IMR-90 (cell line): ENCODE data around the gene PIEZO1.

Experiments used
- BHLHE40 ChIP-seq: fragments of 150-350 bp; IDR thresholded peaks from 2 replicates; pipeline ENCODE4 v1.6.1; 2016; ENCODE audit warnings: mild to moderate bottlenecking, low read depth, low read length
- MAFK ChIP-seq: IDR thresholded peaks from 2 replicates; pipeline ENCODE4 v1.6.1; 2012; ENCODE audit warnings: low read depth, low read length, improper control_type of control experiment
- POLR2A ChIP-seq: IDR thresholded peaks from 2 replicates; pipeline ENCODE4 v1.6.1; 2012; ENCODE audit warnings: mild to moderate bottlenecking, low read depth, low read length
- RAD21 ChIP-seq: IDR thresholded peaks from 2 replicates; pipeline ENCODE4 v1.6.1; 2012; ENCODE audit warnings: low read length, improper control_type of control experiment
- RCOR1 ChIP-seq: IDR thresholded peaks from 2 replicates; pipeline ENCODE4 v1.6.1; 2012; ENCODE audit warnings: mild to moderate bottlenecking, low read length, improper control_type of control experiment; ENCODE audit not compliant: insufficient replicate concordance
- RFX5 ChIP-seq: IDR thresholded peaks from 2 replicates; pipeline ENCODE4 v1.8.0; 2012; ENCODE audit warnings: low read depth, mild to moderate bottlenecking, low read length, moderate library complexity
- SMC3 ChIP-seq: fragments of 150-350 bp; IDR thresholded peaks from 2 replicates; pipeline ENCODE4 v1.6.1; 2016; ENCODE audit warnings: low read depth, mild to moderate bottlenecking, antibody characterized with exemption, low read length, moderate library complexity
- TF ChIP-seq, protein P1 (sequence below): conservative IDR thresholded peaks from 2 replicates; pipeline ENCODE4 v1.5.1; 2012; ENCODE audit warnings: mild to moderate bottlenecking, low read depth, low read length, improper control_type of control experiment

DNA sequence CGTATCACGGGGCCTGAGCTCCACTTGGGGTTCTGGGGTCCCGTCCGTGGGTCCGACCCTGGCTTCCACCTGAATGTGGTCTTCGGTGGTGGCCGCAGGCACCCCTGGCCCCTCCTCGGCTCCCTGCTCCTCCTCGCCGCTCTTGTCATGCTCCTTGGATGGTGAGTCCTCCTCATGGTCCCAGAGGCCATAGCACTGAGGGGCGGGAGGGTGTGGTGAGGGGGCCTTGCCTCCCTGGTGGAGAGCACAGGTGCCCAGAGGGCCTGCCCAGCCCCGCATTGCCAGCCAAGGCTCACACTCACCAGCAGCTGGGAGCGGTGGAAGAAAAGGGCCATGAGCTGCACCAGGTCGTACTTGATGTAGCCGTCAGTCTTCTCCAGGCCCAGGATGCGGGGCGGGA, 63.8 kb downstream of the PIEZO1 start:
- no peak for TF ChIP-seq POLR2A
- no peak for TF ChIP-seq SMC3
- TF ChIP-seq, protein P1, sequence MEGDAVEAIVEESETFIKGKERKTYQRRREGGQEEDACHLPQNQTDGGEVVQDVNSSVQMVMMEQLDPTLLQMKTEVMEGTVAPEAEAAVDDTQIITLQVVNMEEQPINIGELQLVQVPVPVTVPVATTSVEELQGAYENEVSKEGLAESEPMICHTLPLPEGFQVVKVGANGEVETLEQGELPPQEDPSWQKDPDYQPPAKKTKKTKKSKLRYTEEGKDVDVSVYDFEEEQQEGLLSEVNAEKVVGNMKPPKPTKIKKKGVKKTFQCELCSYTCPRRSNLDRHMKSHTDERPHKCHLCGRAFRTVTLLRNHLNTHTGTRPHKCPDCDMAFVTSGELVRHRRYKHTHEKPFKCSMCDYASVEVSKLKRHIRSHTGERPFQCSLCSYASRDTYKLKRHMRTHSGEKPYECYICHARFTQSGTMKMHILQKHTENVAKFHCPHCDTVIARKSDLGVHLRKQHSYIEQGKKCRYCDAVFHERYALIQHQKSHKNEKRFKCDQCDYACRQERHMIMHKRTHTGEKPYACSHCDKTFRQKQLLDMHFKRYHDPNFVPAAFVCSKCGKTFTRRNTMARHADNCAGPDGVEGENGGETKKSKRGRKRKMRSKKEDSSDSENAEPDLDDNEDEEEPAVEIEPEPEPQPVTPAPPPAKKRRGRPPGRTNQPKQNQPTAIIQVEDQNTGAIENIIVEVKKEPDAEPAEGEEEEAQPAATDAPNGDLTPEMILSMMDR, result no peak
- TF ChIP-seq RFX5, result no peak
- no peak for TF ChIP-seq RAD21
- no peak for TF ChIP-seq BHLHE40
- no peak for TF ChIP-seq MAFK
- no peak for TF ChIP-seq RCOR1
